Karpas-422 (cell line): ENCODE results near the gene PLEKHA5. TPM values are rescaled to one million over a fixed set of nuclear protein-coding genes. Genes with fewer than 3 reads are reported as not detected.

Experiments
- DNase-seq: peaks from one replicate; pipeline ENCODE4 v3.0.0-alpha.2; 2015
- H2AFZ ChIP-seq: fragments of 200-600 bp; sonication (generic); 2 replicates; pipeline ENCODE4 v1.6.1; 2014; ENCODE audit warnings: antibody characterized with exemption, low read length, mixed read lengths
- H3K27ac ChIP-seq: fragments of 200-600 bp; sonication (generic); 2 replicates; pipeline ENCODE4 v1.5.1; 2014; ENCODE audit warnings: mild to moderate bottlenecking, low read length, moderate library complexity
- H3K27me3 ChIP-seq: fragments of 200-600 bp; sonication (generic); 2 replicates; pipeline ENCODE4 v1.6.1; 2014; ENCODE audit warnings: low read length, mixed read lengths
- H3K36me3 ChIP-seq: fragments of 200-600 bp; sonication (generic); 2 replicates; pipeline ENCODE4 v1.6.1; 2014; ENCODE audit warnings: low read length, mixed read lengths; ENCODE audit not compliant: insufficient read depth
- H3K4me1 ChIP-seq: fragments of 200-600 bp; sonication (generic); 2 replicates; pipeline ENCODE4 v1.6.1; 2014; ENCODE audit warnings: mild to moderate bottlenecking, low read length, mixed read lengths
- H3K4me2 ChIP-seq: fragments of 200-600 bp; sonication (generic); 2 replicates; pipeline ENCODE4 v1.6.1; 2014; ENCODE audit warnings: low read length, low read depth, mild to moderate bottlenecking; ENCODE audit not compliant: poor library complexity, severe bottlenecking
- H3K4me3 ChIP-seq: fragments of 200-600 bp; sonication (generic); 2 replicates; pipeline ENCODE4 v1.5.1; 2014; ENCODE audit warnings: mild to moderate bottlenecking, antibody characterized with exemption, low read length, mixed read lengths
- H3K79me2 ChIP-seq: fragments of 200-600 bp; sonication (generic); 2 replicates; pipeline ENCODE4 v1.6.1; 2014; ENCODE audit warnings: mild to moderate bottlenecking, low read length, mixed read lengths
- H3K9ac ChIP-seq: fragments of 200-600 bp; sonication (generic); 2 replicates; pipeline ENCODE4 v1.6.0; 2014; ENCODE audit warnings: low read length
- H3K9me2 ChIP-seq: fragments of 200-600 bp; sonication (generic), shearing (Covaris generic); replicated peaks from 2 replicates; pipeline ENCODE4 v1.6.0; 2014; ENCODE audit warnings: mild to moderate bottlenecking, low read length, moderate library complexity; ENCODE audit not compliant: insufficient read depth
- H3K9me3 ChIP-seq: fragments of 300-700, 200-600 bp; sonication (generic); 2 replicates; pipeline ENCODE4 v1.6.1; 2014; ENCODE audit warnings: low read length, mixed read lengths
- H4K20me1 ChIP-seq: fragments of 200-600 bp; sonication (generic); 2 replicates; pipeline ENCODE4 v1.6.1; 2014; ENCODE audit warnings: mild to moderate bottlenecking, antibody characterized with exemption, low read length, low read depth; ENCODE audit not compliant: insufficient read depth
- total RNA-seq: library from RNA; depleted of rRNA; stranded (reverse); fragments of >200 nt; shearing (Covaris generic); gene quantifications from 2 replicates; pipeline ENCODE4 v1.2.3, GENCODE V29; 2014; ENCODE audit warnings: low replicate concordance

Gene PLEKHA5
- total RNA-seq, 1 experiment from 2014 or later = 189 TPM

- H3K36me3 ChIP-seq = peaks cover 23% of the 10 kb centered on the region; the same call in 1 of the 2 replicates
- H3K4me2 ChIP-seq = no peak overlapping the region
- H3K4me1 ChIP-seq = no peaks in the 10 kb centered on the region
- H3K27me3 ChIP-seq = no peaks in the 10 kb centered on the region
- no peak overlapping the region for H2AFZ ChIP-seq
- no peak overlapping the region for H3K9ac ChIP-seq
- H3K79me2 ChIP-seq = 0 out of 2 replicates have a peak, but pooled peaks cover 5% of the 10 kb centered on the region
- no peaks in the 10 kb centered on the region for H4K20me1 ChIP-seq
- H3K4me3 ChIP-seq = no peak overlapping the region
- peak; percentile 75 for DNase-seq
- H3K9me2 ChIP-seq = no peaks in the 10 kb centered on the region
- H3K9me3 ChIP-seq = no peaks in the 10 kb centered on the region
- no peak overlapping the region for H3K27ac ChIP-seq
Observed at GRCh38 chr12:19288603-19289244, 159.2 kb downstream of the PLEKHA5 start.

GRCh38 chr12:19298836-19299605 is 169.5 kb downstream of the PLEKHA5 start:
- H4K20me1 ChIP-seq = no peaks in the 10 kb centered on the region
- no peak overlapping the region for H3K4me2 ChIP-seq
- no peaks in the 10 kb centered on the region for H3K79me2 ChIP-seq
- no peaks in the 10 kb centered on the region for H3K9me3 ChIP-seq
- no peak overlapping the region for H3K9ac ChIP-seq
- peaks cover 27% of the 10 kb centered on the region; the same call in 1 of the 2 replicates for H3K36me3 ChIP-seq
- H3K27ac ChIP-seq = no peak overlapping the region
- no peaks in the 10 kb centered on the region for H3K27me3 ChIP-seq
- H2AFZ ChIP-seq = no peak overlapping the region
- no peaks in the 10 kb centered on the region for H3K9me2 ChIP-seq
- no peaks in the 10 kb centered on the region for H3K4me1 ChIP-seq
- DNase-seq = no peak
- no peak overlapping the region for H3K4me3 ChIP-seq

GRCh38 chr12:19299765-19300164 is 170.2 kb downstream of the PLEKHA5 start:
- Histone ChIP-seq H3K9me3 (no peaks in the 10 kb centered on the region), H3K36me3 (peaks cover 27% of the 10 kb centered on the region; the same call in 1 of the 2 replicates), H2AFZ (no peak overlapping the region), H3K79me2 (no peaks in the 10 kb centered on the region), H4K20me1 (no peaks in the 10 kb centered on the region), H3K27ac (no peak overlapping the region), H3K4me2 (no peak overlapping the region), H3K9ac (no peak overlapping the region), H3K4me1 (no peaks in the 10 kb centered on the region), H3K27me3 (no peaks in the 10 kb centered on the region), H3K4me3 (no peak overlapping the region), H3K9me2 (no peaks in the 10 kb centered on the region)
- no peak for DNase-seq

- no peak overlapping the region for H3K4me2 ChIP-seq
- no peaks in the 10 kb centered on the region for H3K79me2 ChIP-seq
- no peaks in the 10 kb centered on the region for H3K9me2 ChIP-seq
- no peak overlapping the region for H3K27ac ChIP-seq
- H3K9me3 ChIP-seq = no peaks in the 10 kb centered on the region
- no peaks in the 10 kb centered on the region for H3K27me3 ChIP-seq
- H3K4me3 ChIP-seq = no peak overlapping the region
- no peak overlapping the region for H3K9ac ChIP-seq
- H3K4me1 ChIP-seq = no peaks in the 10 kb centered on the region
- H4K20me1 ChIP-seq = no peaks in the 10 kb centered on the region
- no peak for DNase-seq
- peaks cover 27% of the 10 kb centered on the region; the same call in 1 of the 2 replicates for H3K36me3 ChIP-seq
- H2AFZ ChIP-seq = no peak overlapping the region
Observed at GRCh38 chr12:19301223-19301622, 171.7 kb downstream of the PLEKHA5 start.

- H3K27ac ChIP-seq = no peak overlapping the region
- H3K9me2 ChIP-seq = no peaks in the 10 kb centered on the region
- no peak overlapping the region for H3K4me3 ChIP-seq
- no peaks in the 10 kb centered on the region for H4K20me1 ChIP-seq
- no peaks in the 10 kb centered on the region for H3K4me1 ChIP-seq
- peaks cover 23% of the 10 kb centered on the region; the same call in 1 of the 2 replicates for H3K36me3 ChIP-seq
- no peak for DNase-seq
- H2AFZ ChIP-seq = no peak overlapping the region
- no peak overlapping the region for H3K4me2 ChIP-seq
- H3K27me3 ChIP-seq = no peaks in the 10 kb centered on the region
- no peak overlapping the region for H3K9ac ChIP-seq
- H3K9me3 ChIP-seq = no peaks in the 10 kb centered on the region
- H3K79me2 ChIP-seq = no peaks in the 10 kb centered on the region
Observed at GRCh38 chr12:19301688-19302087, 172.2 kb downstream of the PLEKHA5 start.

- no peak overlapping the region for H3K4me3 ChIP-seq
- H2AFZ ChIP-seq = no peak overlapping the region
- H3K9me3 ChIP-seq = no peaks in the 10 kb centered on the region
- no peaks in the 10 kb centered on the region for H3K4me1 ChIP-seq
- H3K9me2 ChIP-seq = no peaks in the 10 kb centered on the region
- peaks cover 20% of the 10 kb centered on the region; the same call in 1 of the 2 replicates for H3K36me3 ChIP-seq
- no peak overlapping the region for H3K4me2 ChIP-seq
- H3K9ac ChIP-seq = no peak overlapping the region
- H3K27me3 ChIP-seq = no peaks in the 10 kb centered on the region
- H3K27ac ChIP-seq = no peak overlapping the region
- no peaks in the 10 kb centered on the region for H4K20me1 ChIP-seq
- no peak for DNase-seq
- no peaks in the 10 kb centered on the region for H3K79me2 ChIP-seq
Observed at GRCh38 chr12:19302100-19302640, 172.6 kb downstream of the PLEKHA5 start.

- H3K27ac ChIP-seq = no peak overlapping the region
- H3K4me2 ChIP-seq = no peak overlapping the region
- H3K9ac ChIP-seq = no peak overlapping the region
- no peaks in the 10 kb centered on the region for H3K27me3 ChIP-seq
- DNase-seq = no peak
- peaks cover 20% of the 10 kb centered on the region; the same call in 1 of the 2 replicates for H3K36me3 ChIP-seq
- H2AFZ ChIP-seq = no peak overlapping the region
- H3K4me3 ChIP-seq = no peak overlapping the region
- H3K79me2 ChIP-seq = no peaks in the 10 kb centered on the region
- H4K20me1 ChIP-seq = no peaks in the 10 kb centered on the region
- H3K4me1 ChIP-seq = peaks cover 9% of the 10 kb centered on the region
- H3K9me3 ChIP-seq = no peaks in the 10 kb centered on the region
- H3K9me2 ChIP-seq = no peaks in the 10 kb centered on the region
Observed at GRCh38 chr12:19303496-19303895, 174.0 kb downstream of the PLEKHA5 start.

- no peaks in the 10 kb centered on the region for H3K27me3 ChIP-seq
- no peaks in the 10 kb centered on the region for H3K9me2 ChIP-seq
- no peak overlapping the region for H3K4me3 ChIP-seq
- no peak overlapping the region for H3K4me2 ChIP-seq
- H3K27ac ChIP-seq = no peak overlapping the region
- H3K9me3 ChIP-seq = no peaks in the 10 kb centered on the region
- H4K20me1 ChIP-seq = no peaks in the 10 kb centered on the region
- H3K79me2 ChIP-seq = no peaks in the 10 kb centered on the region
- H3K4me1 ChIP-seq = peaks cover 17% of the 10 kb centered on the region
- no peak overlapping the region for H2AFZ ChIP-seq
- no peak for DNase-seq
- H3K36me3 ChIP-seq = peaks cover 19% of the 10 kb centered on the region; the same call in 1 of the 2 replicates
- no peak overlapping the region for H3K9ac ChIP-seq
Observed at GRCh38 chr12:19304149-19304750, 174.7 kb downstream of the PLEKHA5 start.
